Right cardiac atrium (tissue), 5 donors: ENCODE data around the gene KHSRP. TPM values are rescaled to one million over a fixed set of nuclear protein-coding genes. Genes with fewer than 3 reads are reported as not detected.

Experiments used
- ATAC-seq, 2 donors: fragments of 200-7000 bp; cut with Tn5 transposase; one replicate each; pipeline versions ENCODE4 v1.8.0 to v1.9.1; 2020; ENCODE audit warnings: moderate library complexity in 2 of 2, mild to moderate bottlenecking in 1 of 2
- DNase-seq, 3 donors: peaks; one replicate each; pipeline ENCODE4 v3.0.0-alpha.2; 2020
- H3K27ac ChIP-seq: one replicate; pipeline ENCODE4 v1.5.1; 2013; ENCODE audit warnings: mild to moderate bottlenecking, low read length, control low read depth, moderate library complexity
- H3K27me3 ChIP-seq: one replicate; pipeline ENCODE4 v1.6.1; 2013; ENCODE audit not compliant: control insufficient read depth, insufficient read depth
- H3K4me1 ChIP-seq: one replicate; pipeline ENCODE4 v1.6.1; 2013; ENCODE audit warnings: low read length; ENCODE audit not compliant: control insufficient read depth, insufficient read depth
- H3K4me3 ChIP-seq: one replicate; pipeline ENCODE4 v1.5.1; 2013; ENCODE audit warnings: low read length, control low read depth
- H3K9me3 ChIP-seq: one replicate; pipeline ENCODE4 v1.6.1; 2013; ENCODE audit warnings: low read length; ENCODE audit not compliant: control insufficient read depth
- WGBS: extraction: QIAGEN DNeasy Blood & Tissue Kit; methylation state at CpG from one replicate; pipeline ENCODE4 v1.1.7; 2013; 5-methylcytosine and 5-hydroxymethylcytosine counted together
- intact Hi-C, 4 donors: fragments of 100-400 bp; cut with DNase I; formaldehyde crosslinking; loops; one replicate each; pipeline versions ENCODE4 v1.11.0 to v1.14.0; 2022 to 2023
- polyA plus RNA-seq: library from polyadenylated mRNA; stranded (reverse); fragments of 200-250 nt; gene quantifications from one replicate; pipeline ENCODE4 v1.2.3, GENCODE V29; 2013
- total RNA-seq, 4 donors: library from RNA; stranded (reverse); fragmentation: NEBNext Ultra II Directional; extraction: Animal tissue kit (Norgen Biotek cat#: 25700); gene quantifications; one replicate each; pipeline ENCODE4 v1.2.1, GENCODE V29; 2021
- donor health status: healthy with polysubstance abuse.
- donor health status: DM: no; HTN: yes; CAD: no.
- donor health status: DM: no; HTN: no; CAD: no.
- donor health status: DM: no; HTN: yes; CAD: no; lungs with severe emphysema.
- donor health status: DM: yes; HTN: yes; CAD: no.

Gene KHSRP
- total and polyA plus RNA-seq, 5 donors: 84.8 to 134 (median 109) TPM

DNA sequence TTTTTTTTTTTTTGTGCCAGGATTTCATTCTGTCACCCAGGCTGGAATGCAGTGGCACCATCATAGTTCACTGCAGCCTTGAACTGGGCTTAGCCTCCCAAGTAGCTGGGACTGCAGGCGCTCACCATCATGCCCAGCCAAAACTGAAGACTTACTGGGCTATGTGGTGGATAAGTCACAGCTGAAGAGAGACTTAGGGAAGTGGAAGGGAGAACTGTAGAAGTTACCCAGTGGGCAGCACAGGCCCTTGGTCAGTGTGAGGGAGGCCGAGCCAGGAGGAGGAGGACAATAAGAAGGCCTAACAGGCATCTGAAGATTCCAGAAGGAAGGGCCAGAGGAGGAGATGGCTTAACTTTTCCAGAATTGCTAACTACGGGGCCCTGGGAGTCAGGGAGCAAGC, 44.9 kb downstream of the KHSRP start:
- no peak overlapping the region for H3K27ac ChIP-seq
- H3K4me1 ChIP-seq: no peaks in the 10 kb centered on the region
- H3K9me3 ChIP-seq: no peaks in the 10 kb centered on the region
- 80% methylated on average over 3 of the region's 3 CpGs for WGBS
- H3K27me3 ChIP-seq: no peaks in the 10 kb centered on the region
- intact Hi-C loops: no loop called here
- DNase-seq (peak in 1 of 3 donors; percentile 11), ATAC-seq (no peak)
- H3K4me3 ChIP-seq: no peak overlapping the region

DNA sequence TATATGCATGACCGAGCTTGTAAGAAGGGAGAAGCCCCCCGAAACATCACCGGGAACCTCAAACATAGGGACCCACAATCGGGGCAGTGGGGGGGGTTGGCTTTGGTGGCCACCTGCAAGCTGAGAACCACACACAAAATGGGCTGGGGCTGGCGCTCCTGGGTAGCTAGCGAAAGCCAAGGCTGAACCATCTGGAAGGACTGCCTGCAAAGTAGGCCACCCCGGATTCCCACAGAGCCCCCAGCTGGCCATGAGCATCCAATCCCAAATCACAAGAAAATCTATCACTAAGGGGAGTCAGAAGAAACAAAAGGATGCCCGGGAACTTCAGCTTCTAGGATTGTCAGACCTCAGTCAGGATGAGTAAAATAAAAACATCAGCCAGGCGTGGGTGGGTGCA, 46.1 kb downstream of the KHSRP start:
- intact Hi-C loops: no loop called here
- WGBS: 86% methylated on average over 9 of the region's 9 CpGs
- H3K27ac ChIP-seq: no peak overlapping the region
- no peak overlapping the region for H3K4me3 ChIP-seq
- peak in 1 of 3 donors; percentile 46 for DNase-seq
- peaks cover 3% of the 10 kb centered on the region for H3K4me1 ChIP-seq
- ATAC-seq: no peak
- no peaks in the 10 kb centered on the region for H3K27me3 ChIP-seq
- H3K9me3 ChIP-seq: no peaks in the 10 kb centered on the region

DNA sequence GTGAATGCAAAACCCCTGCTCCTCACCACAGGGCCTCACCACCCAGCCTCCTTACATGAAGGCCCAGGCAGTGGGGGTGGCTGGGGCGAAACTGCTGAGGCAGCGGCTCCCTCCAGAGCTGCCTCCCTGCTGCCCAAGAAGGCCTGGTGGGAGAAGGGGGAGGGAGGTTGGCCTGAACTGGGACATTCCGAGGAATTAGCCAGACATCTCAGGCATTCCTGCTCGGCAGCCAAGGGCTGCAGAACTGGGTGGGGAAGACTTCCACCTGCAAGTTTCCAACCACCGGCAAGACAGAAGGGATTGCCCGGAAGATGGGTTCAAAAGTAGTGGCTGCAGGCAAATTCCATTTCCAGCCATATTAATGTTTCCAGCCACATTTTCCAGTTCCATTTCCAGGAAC, 46.6 kb downstream of the KHSRP start:
- intact Hi-C loops: no loop called here
- no peak overlapping the region for H3K27ac ChIP-seq
- ATAC-seq: no peak

DNA sequence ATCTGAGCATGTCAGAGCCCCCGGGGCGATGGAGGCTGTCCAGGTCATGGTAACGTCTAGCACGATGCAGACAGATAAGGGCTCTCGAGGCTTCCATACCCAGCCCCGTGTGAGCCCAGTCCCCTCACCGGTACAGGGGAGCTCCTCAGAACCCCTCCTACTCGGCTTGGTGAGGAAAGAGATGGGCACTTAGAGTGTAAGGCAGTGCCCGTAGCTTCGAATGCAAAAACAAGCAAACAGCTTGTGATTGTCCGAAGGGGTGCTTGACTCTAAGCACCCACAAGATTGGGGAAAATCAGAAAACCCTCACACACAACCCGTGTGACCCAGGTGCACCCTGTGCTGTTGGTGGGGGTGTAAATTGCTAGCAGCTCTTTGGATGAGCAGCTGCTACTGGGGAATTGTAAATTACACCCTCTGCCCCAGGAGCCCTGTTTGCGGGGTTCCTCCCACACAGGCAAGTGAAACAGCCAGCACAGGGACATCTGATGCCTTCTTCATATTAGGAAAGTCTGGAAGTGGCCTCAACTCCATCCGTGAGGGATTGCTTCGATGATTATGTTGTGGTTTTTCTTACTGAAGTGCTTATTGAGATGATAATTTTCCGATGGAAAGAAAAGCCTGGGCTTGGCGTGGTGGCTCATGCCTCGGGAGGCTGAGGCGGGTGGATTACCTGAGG, 48.0 kb downstream of the KHSRP start:
- Histone ChIP-seq H3K9me3 (no peaks in the 10 kb centered on the region), H3K27me3 (no peaks in the 10 kb centered on the region), H3K4me1 (peaks cover 3% of the 10 kb centered on the region), H3K27ac (no peak overlapping the region), H3K4me3 (no peak overlapping the region)
- WGBS: 71% methylated on average over 19 of the region's 19 CpGs
- peak in 1 of 3 donors; percentile 38 for DNase-seq
- intact Hi-C loops: no loop called here
- no peak for ATAC-seq

More for the DNA sequence above, 46.6 kb downstream of the KHSRP start:
- peaks cover 3% of the 10 kb centered on the region for H3K4me1 ChIP-seq
- no peaks in the 10 kb centered on the region for H3K9me3 ChIP-seq
- peak in 1 of 3 donors; percentile 53 for DNase-seq
- H3K27me3 ChIP-seq: no peaks in the 10 kb centered on the region
- no peak overlapping the region for H3K4me3 ChIP-seq
- WGBS: 51% methylated on average over 6 of the region's 6 CpGs

DNA sequence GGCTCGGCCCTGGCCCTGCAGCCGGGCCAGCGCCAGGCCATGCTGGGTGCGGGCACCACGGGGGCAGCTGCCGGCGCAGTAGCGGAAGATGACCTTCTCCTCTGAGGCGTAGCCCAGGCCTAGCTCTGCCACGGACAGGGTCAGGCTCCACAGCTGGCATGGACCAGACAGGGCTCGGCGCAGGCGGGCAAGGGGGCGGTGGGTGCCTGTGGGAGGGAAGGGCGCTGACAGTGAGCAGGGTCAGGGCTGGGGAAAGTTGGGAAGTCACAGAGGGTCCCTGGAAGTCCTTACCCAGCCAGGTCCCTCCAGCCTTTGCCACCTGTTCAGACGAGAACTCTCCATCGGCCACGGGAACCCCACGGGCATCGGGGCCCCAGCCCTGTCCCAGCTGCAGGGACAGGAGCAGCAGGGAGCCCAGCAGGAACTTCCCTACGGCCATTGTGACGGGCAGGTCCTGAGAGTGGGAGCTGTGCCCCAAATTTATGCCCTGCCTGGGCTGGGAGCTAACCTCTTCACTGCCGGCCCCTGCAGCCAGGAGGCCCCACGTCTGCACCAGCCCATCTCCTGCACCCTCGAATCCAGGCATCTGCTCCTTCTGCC, 49.1 kb downstream of the KHSRP start, which contains the start of gene PSPN:
TSS of gene PSPN (minus strand) at position 523 of the 600 bp plus-strand sequence. CDS start at position 439, 84 bp downstream.
- no peaks in the 10 kb centered on the region for H3K9me3 ChIP-seq
- 85% methylated on average over 25 of the region's 25 CpGs for whole genome bisulfite sequencing
- no peak for ATAC-seq
- H3K27ac ChIP-seq: no peak within 1 kb of the TSS
- DNase-seq: peak in 1 of 3 donors; percentile 74
- H3K4me1 ChIP-seq: peaks cover 3% of the 10 kb centered on the region
- no peak within 1 kb of the TSS for H3K4me3 ChIP-seq
- no peaks in the 10 kb centered on the region for H3K27me3 ChIP-seq
- intact Hi-C loops: no loop called here

DNA sequence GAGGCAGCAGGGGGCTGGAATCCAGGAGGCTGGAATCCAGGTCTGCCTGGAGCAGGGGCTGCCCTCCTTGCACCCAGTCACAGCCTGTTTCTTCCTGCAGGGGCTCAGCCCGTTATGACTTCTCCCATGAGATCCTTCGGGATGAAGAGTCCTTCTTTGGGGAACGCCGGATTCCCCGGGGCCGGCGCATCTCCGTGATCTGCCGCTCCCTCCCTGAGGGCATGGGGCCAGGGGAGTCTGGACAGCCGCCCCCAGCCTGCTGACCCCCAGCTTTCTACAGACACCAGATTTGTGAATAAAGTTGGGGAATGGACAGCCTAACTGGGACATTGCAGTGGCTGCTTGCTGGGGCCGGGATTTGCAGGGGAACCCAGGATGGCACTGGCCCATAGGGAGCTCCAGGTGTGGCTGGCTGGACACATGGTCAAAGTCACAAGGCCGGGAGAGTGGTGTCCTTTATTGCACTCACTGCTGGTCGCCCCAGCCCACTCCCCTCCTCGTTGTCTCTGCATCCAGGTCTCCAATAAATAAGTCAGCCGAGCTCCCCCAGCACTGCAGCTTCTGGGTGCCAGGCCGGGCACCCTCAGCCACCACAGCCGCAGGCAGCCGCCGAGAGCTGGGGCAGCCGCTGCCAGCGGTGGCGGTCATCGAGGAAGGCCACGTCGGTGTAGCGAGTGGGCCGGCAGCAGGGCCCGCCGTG, 49.8 kb downstream of the KHSRP start:
- H3K27ac ChIP-seq: no peak overlapping the region
- no peak for ATAC-seq
- DNase-seq: peak in 1 of 3 donors; percentile 56
- WGBS: 86% methylated on average over 29 of the region's 29 CpGs
- no peaks in the 10 kb centered on the region for H3K9me3 ChIP-seq
- intact Hi-C loops: no loop called here
- H3K4me3 ChIP-seq: no peak overlapping the region
- no peaks in the 10 kb centered on the region for H3K27me3 ChIP-seq
- peaks cover 3% of the 10 kb centered on the region for H3K4me1 ChIP-seq

DNA sequence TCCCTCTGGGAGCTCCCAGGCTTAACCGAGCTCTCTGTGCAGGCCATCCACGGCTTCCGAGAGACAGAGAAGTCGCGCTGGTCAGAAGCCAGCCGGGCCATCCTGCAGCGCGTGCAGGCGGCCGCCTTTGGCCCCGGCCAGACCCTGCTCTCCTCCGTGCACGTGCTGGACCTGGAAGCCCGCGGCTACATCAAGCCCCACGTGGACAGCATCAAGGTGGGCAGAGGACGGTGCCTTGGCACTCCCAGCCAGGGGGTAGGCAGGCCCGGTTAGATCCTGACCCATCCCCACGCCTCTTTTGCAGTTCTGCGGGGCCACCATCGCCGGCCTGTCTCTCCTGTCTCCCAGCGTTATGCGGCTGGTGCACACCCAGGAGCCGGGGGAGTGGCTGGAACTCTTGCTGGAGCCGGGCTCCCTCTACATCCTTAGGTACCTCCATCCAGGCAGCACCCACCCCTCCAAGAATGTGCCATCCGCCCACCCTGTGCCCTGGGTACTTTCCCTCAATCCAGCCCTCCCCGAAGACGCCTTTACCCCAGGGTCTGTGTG, 50.4 kb downstream of the KHSRP start:
- Histone ChIP-seq H3K27me3 (no peaks in the 10 kb centered on the region), H3K4me1 (peaks cover 3% of the 10 kb centered on the region), H3K27ac (no peak overlapping the region), H3K4me3 (no peak overlapping the region), H3K9me3 (no peaks in the 10 kb centered on the region)
- intact Hi-C loops: no loop called here
- 69% methylated on average over 29 of the region's 29 CpGs for WGBS
- DNase-seq (peak in 2 of 3 donors; percentile 73 to 79), ATAC-seq (no peak)

DNA sequence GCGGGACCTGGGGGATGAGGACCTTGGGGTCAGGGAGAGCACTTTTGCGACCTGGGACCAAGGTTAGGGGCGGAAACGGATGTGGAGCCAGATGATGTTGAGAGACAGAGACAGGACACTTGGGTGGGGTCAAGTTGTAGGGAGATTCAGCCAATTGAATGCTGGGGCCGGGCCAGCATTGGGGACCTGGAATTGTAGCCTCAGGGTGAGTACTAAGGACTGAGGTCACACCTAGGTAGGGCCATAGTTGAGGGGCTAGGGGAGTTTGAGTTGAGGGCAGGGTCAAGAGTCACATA, 50.9 kb downstream of the KHSRP start:
- intact Hi-C loops: no loop called here
- ATAC-seq: no peak
- peaks cover 3% of the 10 kb centered on the region for H3K4me1 ChIP-seq
- WGBS: 19% methylated on average over 5 of the region's 5 CpGs
- H3K27me3 ChIP-seq: no peaks in the 10 kb centered on the region
- no peak for DNase-seq
- H3K9me3 ChIP-seq: no peaks in the 10 kb centered on the region
- H3K4me3 ChIP-seq: peak overlapping the region; percentile 53
- H3K27ac ChIP-seq: peak overlapping the region; percentile 47

DNA sequence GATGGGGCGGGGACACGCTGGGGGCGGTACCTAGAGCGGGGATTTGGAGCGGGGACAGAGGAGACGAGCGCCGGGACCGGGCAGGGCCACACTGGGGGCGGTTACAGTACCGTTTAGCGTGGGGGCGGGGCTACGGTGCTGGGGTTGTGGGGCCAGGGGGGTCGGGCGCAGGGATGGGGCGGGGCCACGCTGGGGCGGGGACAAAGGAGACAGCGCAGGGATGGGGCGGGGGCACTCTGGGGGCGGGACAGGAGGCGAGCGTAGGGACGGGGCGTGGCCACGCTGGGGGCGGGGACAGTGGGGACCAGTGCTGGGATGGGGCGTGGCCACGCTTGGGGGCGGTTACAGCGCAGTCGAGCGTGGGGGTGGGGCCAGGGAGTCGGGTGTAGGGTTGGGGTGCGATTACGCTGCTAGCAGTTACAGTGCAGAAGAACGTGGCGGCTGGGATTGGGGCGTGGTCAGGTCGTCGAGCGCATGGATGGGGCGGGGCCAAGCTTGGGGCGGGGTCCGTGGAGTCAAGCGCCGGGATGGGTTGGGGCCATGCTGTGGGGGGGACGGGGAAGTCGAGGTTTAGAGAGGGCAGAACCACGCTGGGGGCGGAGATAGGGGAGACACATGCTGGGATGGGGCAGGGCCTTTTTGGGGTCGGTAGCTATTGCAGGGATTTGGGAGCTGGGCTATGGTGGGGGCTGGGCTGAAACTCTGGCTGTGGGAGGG, 51.4 kb downstream of the KHSRP start:
- peak; percentile 88 to 91 for ATAC-seq
- intact Hi-C loops: no loop called here
- peaks cover 3% of the 10 kb centered on the region for H3K4me1 ChIP-seq
- H3K27me3 ChIP-seq: no peaks in the 10 kb centered on the region
- peak; percentile 99 to 100 (median 99) for DNase-seq
- peak overlapping the region; percentile 90 for H3K4me3 ChIP-seq
- WGBS: 2% methylated on average over 53 of the region's 53 CpGs
- H3K9me3 ChIP-seq: no peaks in the 10 kb centered on the region
- peak overlapping the region; percentile 100 for H3K27ac ChIP-seq

DNA sequence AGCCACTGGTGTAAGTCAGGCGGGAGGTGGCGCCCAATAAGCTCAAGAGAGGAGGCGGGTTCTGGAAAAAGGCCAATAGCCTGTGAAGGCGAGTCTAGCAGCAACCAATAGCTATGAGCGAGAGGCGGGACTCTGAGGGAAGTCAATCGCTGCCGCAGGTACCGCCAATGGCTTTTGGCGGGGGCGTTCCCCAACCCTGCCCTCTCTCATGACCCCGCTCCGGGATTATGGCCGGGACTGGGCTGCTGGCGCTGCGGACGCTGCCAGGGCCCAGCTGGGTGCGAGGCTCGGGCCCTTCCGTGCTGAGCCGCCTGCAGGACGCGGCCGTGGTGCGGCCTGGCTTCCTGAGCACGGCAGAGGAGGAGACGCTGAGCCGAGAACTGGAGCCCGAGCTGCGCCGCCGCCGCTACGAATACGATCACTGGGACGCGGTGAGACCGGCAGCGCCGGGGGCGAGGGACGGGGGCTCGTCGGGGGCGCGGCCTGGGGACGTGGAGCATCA, 52.0 kb downstream of the KHSRP start, which contains the start of gene ALKBH7:
TSS of gene ALKBH7 (plus strand) at position 201 of the 502 bp plus-strand sequence. CDS start at position 228, 27 bp downstream.
- peak; percentile 98 to 99 (median 99) for DNase-seq
- under 1% methylated on average over 47 of the region's 47 CpGs for WGBS
- ATAC-seq: peak; percentile 90 to 93
- H3K9me3 ChIP-seq: no peaks in the 10 kb centered on the region
- intact Hi-C loops: no loop called here
- H3K4me1 ChIP-seq: peaks cover 3% of the 10 kb centered on the region
- H3K4me3 ChIP-seq: peak within 1 kb of the TSS; percentile 90
- peak within 1 kb of the TSS; percentile 100 for H3K27ac ChIP-seq
- H3K27me3 ChIP-seq: no peaks in the 10 kb centered on the region
